A673 (cell line): ENCODE data around the gene CIROP. TPM values are rescaled to one million over a fixed set of nuclear protein-coding genes. Genes with fewer than 3 reads are reported as not detected.

ENCODE experiments used
- BruUV-seq: library from RNA; stranded (reverse); fragments of 400-500 nt; replicated peaks from 2 replicates; lab custom pipeline; 2021; lab: Mats Ljungman, UMichigan
- CTCF ChIA-PET: fragments of 300-600 bp; sonication (Branson Sonifier 250); formaldehyde crosslinking; loops from one replicate; lab custom pipeline; 2022; ENCODE audit warnings: antibody characterized with exemption; lab: Charles Lee
- POLR2A ChIA-PET: fragments of 300-600 bp; sonication (Branson Sonifier 250); formaldehyde crosslinking; loops from one replicate; lab custom pipeline; 2022; ENCODE audit warnings: antibody characterized with exemption; ENCODE audit not compliant: low non-redundant PET; lab: Charles Lee
- DNase-seq: peaks from one replicate; pipeline ENCODE4 v3.0.0-alpha.2; 2015; ENCODE audit warnings: low spot score
- H3K27ac ChIP-seq: fragments of 200-600 bp; sonication (generic); 2 replicates; pipeline ENCODE4 v1.5.1; 2016; ENCODE audit warnings: mixed run types, low read depth, mild to moderate bottlenecking, mixed read lengths, antibody characterized with exemption, low read length; ENCODE audit not compliant: poor library complexity, severe bottlenecking
- H3K27me3 ChIP-seq: fragments of 200-600 bp; sonication (generic); replicated peaks from 2 replicates; pipeline ENCODE4 v1.6.1; 2017; ENCODE audit warnings: mixed run types, low read depth, mild to moderate bottlenecking, mixed read lengths, antibody characterized with exemption, low read length; ENCODE audit not compliant: insufficient read depth, poor library complexity
- H3K36me3 ChIP-seq: fragments of 200-600 bp; sonication (generic); 2 replicates; pipeline ENCODE4 v1.6.1; 2016; ENCODE audit warnings: mixed run types, mild to moderate bottlenecking, mixed read lengths, antibody characterized with exemption, low read length; ENCODE audit not compliant: insufficient read depth, poor library complexity, severe bottlenecking
- H3K4me1 ChIP-seq: fragments of 200-600 bp; sonication (generic); 2 replicates; pipeline ENCODE4 v1.6.1; 2017; ENCODE audit warnings: mixed run types, mild to moderate bottlenecking, mixed read lengths, antibody characterized with exemption, low read length; ENCODE audit not compliant: insufficient read depth, poor library complexity, severe bottlenecking
- H3K4me3 ChIP-seq: fragments of 200-600 bp; sonication (generic); 2 replicates; pipeline ENCODE4 v1.5.1; 2016; ENCODE audit warnings: low read depth, mixed run types, mild to moderate bottlenecking, mixed read lengths, low read length; ENCODE audit not compliant: poor library complexity, severe bottlenecking
- H3K9me3 ChIP-seq: fragments of 200-600 bp; sonication (generic); 2 replicates; pipeline ENCODE4 v1.6.1; 2016; ENCODE audit warnings: mixed run types, low read depth, mild to moderate bottlenecking, mixed read lengths, antibody characterized with exemption, low read length; ENCODE audit not compliant: poor library complexity, severe bottlenecking
- CTCF ChIP-seq: fragments of 300-800, 200-600 bp; sonication (generic); conservative IDR thresholded peaks from 2 replicates; pipeline ENCODE4 v1.5.1; 2017; ENCODE audit warnings: low read depth, mild to moderate bottlenecking, antibody characterized with exemption, low read length, moderate library complexity, mixed read lengths
- EZH2 ChIP-seq: fragments of 200-600 bp; sonication (generic); IDR thresholded peaks from 2 replicates; pipeline ENCODE4 v1.6.1; 2017; ENCODE audit warnings: borderline replicate concordance, low read depth, mild to moderate bottlenecking, mixed read lengths, antibody characterized with exemption, low read length; ENCODE audit not compliant: poor library complexity, severe bottlenecking
- intact Hi-C: fragments of 100-400 bp; cut with micrococcal nuclease; formaldehyde crosslinking; loops from one replicate; pipeline ENCODE4 v1.10.0; 2022; ENCODE audit not compliant: unreplicated experiment
- total RNA-seq: library from RNA; stranded (reverse); gene quantifications from 2 replicates; pipeline ENCODE4 v1.2.3, GENCODE V29; 2021

The CIROP gene
- total RNA-seq, 1 experiment from 2014 or later = not detected

- TF ChIP-seq CTCF (no peak), EZH2 (no peak)
- BruUV-seq = no TSS peak
- Histone ChIP-seq H3K27ac (no peak overlapping the region), H3K36me3 (peaks cover 17% of the 10 kb centered on the region), H3K27me3 (no peaks in the 10 kb centered on the region), H3K4me3 (no peak overlapping the region), H3K4me1 (peaks cover 22% of the 10 kb centered on the region), H3K9me3 (no peaks in the 10 kb centered on the region)
- ChIA-PET POLR2A (no interaction called here), CTCF (interaction anchor here (0.8 kb wide), 1 partner anchor 19 kb away, joined by 3 read pairs; no protein-coding TSS in a partner anchor)
- peak; percentile 25 for DNase-seq
- intact Hi-C loops = no loop called here
Observed at GRCh38 chr14:23101213-23101970, 3.4 kb downstream of the CIROP start.

GRCh38 chr14:23099212-23099861, 5.5 kb downstream of the CIROP start:
- ChIA-PET POLR2A (no interaction called here), CTCF (interaction anchor here (0.7 to 1.5 kb wide), 4 partner anchors 10 to 30 kb away, joined by 3 to 5 read pairs (median 4); no protein-coding TSS in a partner anchor)
- Histone ChIP-seq H3K4me1 (peaks cover 22% of the 10 kb centered on the region), H3K27me3 (no peaks in the 10 kb centered on the region), H3K4me3 (no peak overlapping the region), H3K27ac (no peak overlapping the region), H3K9me3 (no peaks in the 10 kb centered on the region), H3K36me3 (peaks cover 17% of the 10 kb centered on the region)
- no TSS peak for BruUV-seq
- intact Hi-C loops = no loop called here
- no peak for DNase-seq
- TF ChIP-seq CTCF (no peak), EZH2 (no peak)

DNA sequence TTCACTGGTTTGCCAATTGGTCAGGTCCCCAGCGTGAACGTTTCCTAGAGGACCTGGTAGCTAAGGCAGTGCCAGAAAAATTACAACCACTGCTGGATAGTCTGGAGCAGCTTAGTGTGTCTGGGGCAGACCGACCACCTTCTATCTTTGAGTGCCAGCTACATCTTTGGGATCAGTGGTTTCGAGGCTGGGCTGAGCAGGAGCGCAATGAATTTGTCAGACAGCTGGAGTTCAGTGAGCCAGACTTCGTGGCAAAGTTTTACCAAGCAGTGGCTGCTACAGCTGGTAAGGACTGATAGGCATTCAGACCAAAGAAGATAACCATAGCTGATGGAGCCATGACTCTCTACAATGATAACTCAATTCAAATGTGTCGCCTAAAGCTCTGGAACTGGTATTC, 7.0 kb downstream of the CIROP start:
- DNase-seq = no peak
- peaks cover 26% of the 10 kb centered on the region for H3K36me3 ChIP-seq
- POLR2A ChIA-PET = no interaction called here
- no peak overlapping the region for H3K27ac ChIP-seq
- H3K4me1 ChIP-seq = peaks cover 34% of the 10 kb centered on the region
- H3K27me3 ChIP-seq = no peaks in the 10 kb centered on the region
- CTCF ChIA-PET = no interaction called here
- intact Hi-C loops = no loop called here
- no peaks in the 10 kb centered on the region for H3K9me3 ChIP-seq
- H3K4me3 ChIP-seq = no peak overlapping the region
- no peak for TF ChIP-seq CTCF
- no peak for TF ChIP-seq EZH2
- BruUV-seq = no TSS peak
